Tibial nerve (tissue), 4 donors: ENCODE data around the gene SETDB2.

Source experiments
- CTCF ChIP-seq, 5 experiments: fragments of 200-600 bp in 3 of 5; fragments of 450-650 bp in 2 of 5; sonication (generic) in 3 of 5; IDR thresholded peaks; one replicate each; pipeline ENCODE4 v1.5.1; 2016 to 2019; ENCODE audit warnings: antibody characterized with exemption in 5 of 5, mild to moderate bottlenecking in 3 of 5, moderate library complexity in 2 of 5
- EP300 ChIP-seq, 2 donors: sonication (generic); formaldehyde crosslinking; IDR thresholded peaks; one replicate each; pipeline ENCODE4 v1.6.1; 2017; ENCODE audit warnings: antibody characterized with exemption in 2 of 2, mild to moderate bottlenecking in 1 of 2
- POLR2A ChIP-seq, 2 donors: fragments of 450-650 bp; IDR thresholded peaks; one replicate each; pipeline ENCODE4 v1.6.1; 2017; ENCODE audit warnings: antibody characterized with exemption in 2 of 2, mild to moderate bottlenecking in 2 of 2, moderate library complexity in 2 of 2

GRCh38 chr13:49407936-49408335 lies 36.1 kb upstream of the SETDB2 start:
- no peak for TF ChIP-seq CTCF (IDR thresholded peaks at IDR 0.05)
- TF ChIP-seq POLR2A (IDR thresholded peaks at IDR 0.05), result no peak
- TF ChIP-seq EP300 (IDR thresholded peaks at IDR 0.05), result no peak
